ENCODE results near the gene GSTM3.
"Not testable (repeated sequence)": the region's sequence is repeated elsewhere in the genome, so short reads cannot be mapped to it uniquely, and the experiment has no call there.

The GSTM3 gene

GRCh38 chr1:109730666-109731065 is 10.2 kb downstream of the GSTM3 start:
- DNase-seq (ENCODE audit: low read depth in 1 of 2, low spot score in 1 of 2), result no peak

GRCh38 chr1:109728870-109729269 is 12.0 kb downstream of the GSTM3 start:
- DNase-seq (ENCODE audit: low read depth in 1 of 2, low spot score in 1 of 2), result no peak

- no peak for DNase-seq (ENCODE audit: low read depth in 1 of 2, low spot score in 1 of 2)
Measured at GRCh38 chr1:109726728-109727373, 14.0 kb downstream of the GSTM3 start.

- no peak for DNase-seq (ENCODE audit: low read depth in 1 of 2, low spot score in 1 of 2)
Measured at GRCh38 chr1:109726007-109726406, 14.8 kb downstream of the GSTM3 start.

- no peak for DNase-seq (ENCODE audit: low read depth in 1 of 2, low spot score in 1 of 2)
Measured at GRCh38 chr1:109725510-109725909, 15.3 kb downstream of the GSTM3 start.

- no peak for DNase-seq (ENCODE audit: low read depth in 1 of 2, low spot score in 1 of 2)
Measured at GRCh38 chr1:109724933-109725332, 15.9 kb downstream of the GSTM3 start.

- DNase-seq (ENCODE audit: low read depth in 1 of 2, low spot score in 1 of 2), result no peak
Measured at GRCh38 chr1:109722908-109723691, 17.7 kb downstream of the GSTM3 start.

GRCh38 chr1:109721971-109722370 is 18.9 kb downstream of the GSTM3 start:
- DNase-seq (ENCODE audit: low read depth in 1 of 2, low spot score in 1 of 2), result no peak

GRCh38 chr1:109721042-109721441 is 19.8 kb downstream of the GSTM3 start:
- DNase-seq (ENCODE audit: low read depth in 1 of 2, low spot score in 1 of 2), result no peak

- DNase-seq (ENCODE audit: low read depth in 1 of 2, low spot score in 1 of 2), result no peak
Measured at GRCh38 chr1:109719337-109719837, 21.5 kb downstream of the GSTM3 start.

- DNase-seq (ENCODE audit: low read depth in 1 of 2, low spot score in 1 of 2), result no peak
Measured at GRCh38 chr1:109718495-109718894, 22.3 kb downstream of the GSTM3 start.

- DNase-seq (ENCODE audit: low read depth in 1 of 2, low spot score in 1 of 2), result no peak
Measured at GRCh38 chr1:109717729-109718128, 23.1 kb downstream of the GSTM3 start.

GRCh38 chr1:109716570-109717090 is 24.2 kb downstream of the GSTM3 start:
- no peak for DNase-seq (ENCODE audit: low read depth in 1 of 2, low spot score in 1 of 2)

GRCh38 chr1:109716121-109716520 is 24.7 kb downstream of the GSTM3 start:
- no peak for DNase-seq (ENCODE audit: low read depth in 1 of 2, low spot score in 1 of 2)

- no peak for DNase-seq (ENCODE audit: low read depth in 1 of 2, low spot score in 1 of 2)
Measured at GRCh38 chr1:109714661-109715372, 26.0 kb downstream of the GSTM3 start.

- no peak for DNase-seq (ENCODE audit: low read depth in 1 of 2, low spot score in 1 of 2)
Measured at GRCh38 chr1:109713636-109714035, 27.2 kb downstream of the GSTM3 start.

GRCh38 chr1:109712321-109712864 is 28.4 kb downstream of the GSTM3 start:
- DNase-seq (ENCODE audit: low read depth in 1 of 2, low spot score in 1 of 2), result no peak

- peak in 1 of 2 donors; percentile 7 for DNase-seq (ENCODE audit: low read depth in 1 of 2, low spot score in 1 of 2)
Measured at GRCh38 chr1:109711593-109712320, 29.1 kb downstream of the GSTM3 start, which contains the start of gene GSTM5. Gene GSTM5, plus strand, starts transcription at chr1:109712251. Its CDS starts 62 bp downstream, at chr1:109712313.

GRCh38 chr1:109709822-109710221 is 31.0 kb downstream of the GSTM3 start:
- DNase-seq (ENCODE audit: low read depth in 1 of 2, low spot score in 1 of 2), result not testable (repeated sequence)

- not testable (repeated sequence) for DNase-seq (ENCODE audit: low read depth in 1 of 2, low spot score in 1 of 2)
Measured at GRCh38 chr1:109708949-109709348, 31.9 kb downstream of the GSTM3 start.
